ENCODE data around the gene MED15. TPM values are rescaled to one million over a fixed set of nuclear protein-coding genes. Genes with fewer than 3 reads are reported as not detected.
A peak's percentile ranks its signal among the peaks of the same experiment; 100 is the strongest.

The MED15 gene
- total and polyA plus RNA-seq, 2 experiments from 2014 or later, result 29.2 to 43.5 TPM

GRCh38 chr22:20530368-20531153 lies 23.2 kb downstream of the MED15 start (continued):
- TF ChIP-seq ZNF462 (CRISPR knock-in tag; IDR thresholded peaks at IDR 0.05), result no peak
- TF ChIP-seq STAT1 (IDR thresholded peaks at IDR 0.05; ENCODE audit: unreplicated experiment), result no peak
- no peak for TF ChIP-seq NANOG (IDR thresholded peaks at IDR 0.05; ENCODE audit: borderline replicate concordance)
- no peak for TF ChIP-seq JUNB (IDR thresholded peaks at IDR 0.05; ENCODE audit: unreplicated experiment)

DNA sequence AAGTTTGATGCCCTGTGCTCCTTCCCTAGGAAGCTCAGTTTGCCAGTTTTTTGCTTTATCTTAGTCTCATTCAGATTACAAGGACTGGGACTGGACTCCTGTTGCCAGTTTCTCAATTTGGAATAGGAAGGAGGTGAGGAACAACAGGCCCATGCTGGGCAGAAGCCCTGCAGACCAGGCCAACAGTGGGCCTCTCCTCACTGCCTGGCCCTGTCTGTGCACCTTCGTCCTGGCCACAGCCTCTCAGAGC lies 23.7 kb downstream of the MED15 start:
- Histone ChIP-seq H3K4me1 (ENCODE audit: insufficient read depth) (peaks cover 13% of the 10 kb centered on the region), H3K27me3 (ENCODE audit: insufficient read depth) (no peaks in the 10 kb centered on the region), H4K20me1 (replicated peaks; ENCODE audit: insufficient read depth) (peaks cover 11% of the 10 kb centered on the region), H3K4me2 (no peak overlapping the region), H3K9me2 (ENCODE audit: insufficient read depth) (no peaks in the 10 kb centered on the region), H3K27ac (ENCODE audit: low read depth) (0 out of 2 replicates have a peak overlapping the region, but pooled peaks have one; percentile 63), H2AFZ (no peak overlapping the region), H3F3A (replicated peaks; ENCODE audit: low read depth) (no peaks in the 10 kb centered on the region), H3K79me2 (replicated peaks; ENCODE audit: insufficient read depth) (peaks cover 89% of the 10 kb centered on the region), H3K4me3 (no peak overlapping the region), H3K36me3 (ENCODE audit: insufficient read depth) (no peaks in the 10 kb centered on the region)
- ATAC-seq (no peak), DNase-seq (ENCODE audit: low spot score) (no peak)
- peaks cover 35% of the 10 kb centered on the region for H3K4me1 Mint-ChIP-seq
- H3K27ac Mint-ChIP-seq, result no peak overlapping the region
- peaks cover 6% of the 10 kb centered on the region for H3K9me3 Mint-ChIP-seq
- TF ChIP-seq, protein P1, sequence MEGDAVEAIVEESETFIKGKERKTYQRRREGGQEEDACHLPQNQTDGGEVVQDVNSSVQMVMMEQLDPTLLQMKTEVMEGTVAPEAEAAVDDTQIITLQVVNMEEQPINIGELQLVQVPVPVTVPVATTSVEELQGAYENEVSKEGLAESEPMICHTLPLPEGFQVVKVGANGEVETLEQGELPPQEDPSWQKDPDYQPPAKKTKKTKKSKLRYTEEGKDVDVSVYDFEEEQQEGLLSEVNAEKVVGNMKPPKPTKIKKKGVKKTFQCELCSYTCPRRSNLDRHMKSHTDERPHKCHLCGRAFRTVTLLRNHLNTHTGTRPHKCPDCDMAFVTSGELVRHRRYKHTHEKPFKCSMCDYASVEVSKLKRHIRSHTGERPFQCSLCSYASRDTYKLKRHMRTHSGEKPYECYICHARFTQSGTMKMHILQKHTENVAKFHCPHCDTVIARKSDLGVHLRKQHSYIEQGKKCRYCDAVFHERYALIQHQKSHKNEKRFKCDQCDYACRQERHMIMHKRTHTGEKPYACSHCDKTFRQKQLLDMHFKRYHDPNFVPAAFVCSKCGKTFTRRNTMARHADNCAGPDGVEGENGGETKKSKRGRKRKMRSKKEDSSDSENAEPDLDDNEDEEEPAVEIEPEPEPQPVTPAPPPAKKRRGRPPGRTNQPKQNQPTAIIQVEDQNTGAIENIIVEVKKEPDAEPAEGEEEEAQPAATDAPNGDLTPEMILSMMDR (conservative IDR thresholded peaks at IDR 0.05; ENCODE audit: low read depth in 2 of 2), result no peak
- TF ChIP-seq EZH2 (IDR thresholded peaks at IDR 0.05; ENCODE audit: low read depth, unreplicated experiment) (no peak), POLR2AphosphoS5 (IDR thresholded peaks at IDR 0.05; ENCODE audit: low read depth) (no peak), ZNF114 (CRISPR knock-in tag; IDR thresholded peaks at IDR 0.05) (no peak)
- H3K4me3 Mint-ChIP-seq, result no peak overlapping the region
- peaks cover 26% of the 10 kb centered on the region for H3K36me3 Mint-ChIP-seq (ENCODE audit: low read depth)
- peaks cover 4% of the 10 kb centered on the region for H3K27me3 Mint-ChIP-seq (ENCODE audit: insufficient read depth, low read depth, poor library complexity)
